ENCODE measurements around the gene PROSER2.

Gene PROSER2

DNA sequence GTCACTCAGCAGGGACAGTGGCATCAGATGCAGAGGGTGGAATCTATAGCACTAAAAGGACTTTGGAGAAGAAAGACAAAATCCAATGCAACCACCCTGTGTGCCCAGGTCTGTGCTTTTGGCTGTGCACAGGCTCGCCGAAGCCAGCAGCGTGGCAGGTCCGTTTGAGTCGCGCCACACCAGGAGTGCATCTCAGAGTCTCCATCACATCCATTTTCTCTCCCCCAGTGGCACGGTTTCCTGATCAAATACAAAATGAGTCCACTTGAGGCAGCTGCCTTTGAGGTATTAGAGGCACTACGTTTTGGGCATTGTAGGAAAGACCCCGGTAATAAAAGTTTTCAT is 23.4 kb upstream of the PROSER2 start:
- no peak for DNase-seq (ENCODE audit: low read depth)

DNA sequence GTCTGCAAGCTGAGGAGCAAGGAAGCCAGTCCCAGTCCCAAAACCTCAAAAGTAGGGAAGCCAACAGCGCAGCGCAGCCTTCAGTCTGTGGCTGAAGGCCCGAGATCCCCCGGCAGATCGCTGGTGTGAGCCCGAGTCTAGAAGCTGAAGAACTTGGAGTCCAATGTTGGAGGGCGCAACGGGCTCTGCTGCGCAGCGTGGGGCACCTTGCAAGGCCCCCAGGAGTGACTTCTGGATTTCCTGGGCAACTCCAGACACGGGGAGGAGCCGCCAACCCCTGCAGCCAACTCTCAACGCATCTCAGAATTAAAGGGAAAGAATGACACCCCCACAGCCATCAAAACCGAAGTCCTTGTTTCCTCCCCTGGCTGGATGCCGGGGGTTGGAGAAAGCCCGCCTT is 18.8 kb upstream of the PROSER2 start:
- no peak for DNase-seq (ENCODE audit: low read depth)

DNA sequence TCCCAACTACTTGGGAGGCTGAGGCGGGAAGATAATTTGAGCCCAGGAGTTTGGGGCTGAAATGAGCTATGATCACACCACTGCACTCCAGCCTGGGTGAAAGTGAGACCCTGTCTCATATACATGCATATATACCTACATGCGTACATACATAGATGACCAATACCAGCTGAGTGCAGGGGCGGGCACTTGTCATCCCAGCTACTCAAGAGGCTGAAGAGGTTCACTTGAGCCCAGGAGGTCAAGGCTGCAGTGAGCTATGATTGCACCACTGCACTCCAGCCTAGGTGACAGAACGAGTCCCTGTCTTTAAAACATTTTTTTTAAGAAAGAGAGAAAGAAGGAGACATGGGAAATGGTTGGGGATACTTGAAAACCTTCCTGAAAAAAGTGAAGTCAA is 17.4 kb upstream of the PROSER2 start:
- DNase-seq (ENCODE audit: low read depth), result no peak

DNA sequence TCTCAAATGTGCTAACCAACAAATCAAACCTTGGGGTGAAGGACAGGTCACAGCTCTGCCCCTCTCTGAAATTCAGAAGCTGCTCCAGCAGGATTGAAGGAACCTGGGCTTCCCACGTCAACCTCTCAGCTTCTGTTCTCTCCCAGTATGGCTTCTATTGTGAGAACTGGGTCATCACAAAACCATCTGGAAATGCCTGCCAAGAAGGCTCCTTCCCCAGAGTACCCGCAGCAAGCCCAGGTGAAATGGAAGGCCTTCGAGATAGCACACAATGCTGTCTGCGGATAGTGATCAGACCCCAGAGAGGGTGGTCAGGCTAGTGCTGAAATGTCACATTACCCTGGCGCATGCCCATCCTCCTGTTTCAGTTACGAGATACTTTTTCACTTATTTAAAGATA is 16.4 kb upstream of the PROSER2 start:
- no peak for DNase-seq (ENCODE audit: low read depth)

DNA sequence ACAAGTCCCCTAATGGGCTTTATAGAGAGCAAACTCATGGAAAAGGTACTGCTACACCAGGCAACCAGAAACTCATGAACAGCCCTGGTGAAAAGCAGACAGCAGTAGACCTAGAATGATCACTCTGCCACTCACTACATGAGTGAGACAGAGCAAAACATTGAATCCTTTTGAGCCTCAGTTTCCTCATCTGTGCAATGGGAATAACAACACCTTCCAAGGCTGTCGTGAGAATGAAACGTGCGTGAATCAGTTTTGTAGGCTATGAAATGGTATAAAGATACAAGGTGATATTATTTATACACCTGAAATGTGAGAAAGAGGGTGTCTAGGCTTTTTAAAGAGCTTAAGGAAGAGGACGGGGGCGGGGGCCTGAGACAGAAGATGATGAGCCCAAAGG is 14.3 kb upstream of the PROSER2 start:
- DNase-seq (ENCODE audit: low read depth), result no peak

DNA sequence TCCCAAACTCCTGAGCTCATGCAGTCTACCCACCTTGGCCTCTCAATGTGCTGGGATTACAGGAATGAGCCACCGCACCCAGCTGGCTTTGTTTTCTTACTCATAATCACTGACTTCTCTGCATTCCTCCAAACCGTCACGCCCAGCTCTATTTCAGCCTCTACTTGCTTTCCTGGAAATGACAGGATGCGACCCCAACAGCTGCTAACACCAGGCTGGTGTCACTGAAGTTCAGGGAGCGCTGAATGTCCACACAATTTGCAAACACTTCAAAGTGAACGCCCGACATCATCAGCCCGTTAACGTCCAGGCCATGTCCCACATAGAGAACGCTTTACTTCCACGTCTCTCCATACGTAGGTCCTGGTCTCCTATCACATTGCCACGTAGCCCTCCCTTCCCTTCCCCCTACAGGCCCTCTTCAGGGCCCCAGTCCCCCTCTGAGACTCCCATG is 12.8 kb upstream of the PROSER2 start:
- no peak for DNase-seq (ENCODE audit: low read depth)

DNA sequence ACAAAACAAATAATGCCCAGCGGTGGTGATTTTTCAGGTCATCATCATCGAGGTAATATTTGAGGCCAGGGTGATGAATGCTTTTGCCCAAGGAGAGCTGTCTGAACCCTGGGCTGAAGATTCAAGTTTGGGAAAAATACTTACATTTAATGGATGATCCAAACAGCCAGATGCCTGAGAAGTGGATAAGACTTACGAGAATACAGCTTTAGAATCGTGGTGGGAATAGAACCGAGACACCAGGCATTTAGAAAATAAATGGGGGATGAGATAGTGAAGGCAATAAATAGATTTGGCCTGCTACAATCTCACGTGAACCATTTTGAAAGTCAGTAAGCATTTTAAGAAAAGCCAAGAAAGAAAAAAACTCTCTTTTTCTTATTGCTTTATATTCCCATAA is 12.2 kb upstream of the PROSER2 start:
- DNase-seq (ENCODE audit: low read depth), result no peak

DNA sequence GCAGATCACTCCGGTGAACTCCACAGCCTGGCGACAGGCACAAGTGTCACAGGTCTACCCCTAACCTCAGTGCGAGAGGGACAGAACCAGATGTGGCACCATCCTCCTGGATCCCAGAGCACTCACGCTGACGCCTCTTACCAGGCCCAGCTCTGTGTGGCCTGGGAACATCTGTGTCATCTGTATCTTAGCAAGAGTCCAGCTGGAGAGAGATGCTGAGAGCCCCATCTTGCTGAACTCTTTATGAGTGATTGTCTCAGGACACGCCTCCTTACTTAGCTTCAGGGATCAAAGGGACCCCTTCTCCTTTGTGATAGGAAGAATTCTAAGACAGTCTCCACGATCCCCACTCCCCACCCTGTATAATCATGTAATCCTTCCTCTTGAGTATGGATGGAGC is 10.0 kb upstream of the PROSER2 start:
- no peak for DNase-seq (ENCODE audit: low read depth)

DNA sequence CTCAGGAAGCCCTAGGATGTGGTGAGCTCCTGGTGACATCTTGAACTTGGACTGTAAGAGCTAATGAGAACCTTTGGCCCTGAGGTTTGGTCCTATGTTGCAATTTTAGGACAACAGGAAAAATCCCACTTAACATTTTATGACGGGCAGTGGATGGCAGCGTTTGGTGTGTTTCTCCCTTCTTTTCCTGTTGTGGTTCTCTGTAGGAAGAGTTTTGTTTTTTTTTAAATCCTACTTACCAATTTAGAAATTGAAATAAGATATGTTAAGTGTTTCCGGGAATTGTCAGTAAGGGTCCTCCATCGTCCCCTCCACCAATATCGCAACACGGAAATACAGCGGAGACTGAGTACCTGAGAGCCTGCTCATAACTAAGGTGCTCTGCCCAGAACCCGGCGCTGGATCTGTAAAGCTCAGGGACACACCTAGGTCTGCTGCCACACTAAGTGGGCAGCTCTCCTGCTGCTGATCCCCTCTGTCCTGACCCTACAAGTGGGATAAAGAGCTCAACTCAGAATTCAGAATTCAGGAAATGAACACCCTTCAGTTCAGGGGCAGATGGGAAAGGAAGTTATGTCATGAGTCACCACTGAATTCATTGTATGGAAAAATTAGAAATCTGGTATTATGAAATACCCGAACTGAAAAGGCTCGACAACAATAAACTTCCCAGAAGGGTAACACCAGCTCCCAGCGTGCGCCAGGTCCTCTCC is 9.1 kb upstream of the PROSER2 start:
- no peak for DNase-seq (ENCODE audit: low read depth)

DNA sequence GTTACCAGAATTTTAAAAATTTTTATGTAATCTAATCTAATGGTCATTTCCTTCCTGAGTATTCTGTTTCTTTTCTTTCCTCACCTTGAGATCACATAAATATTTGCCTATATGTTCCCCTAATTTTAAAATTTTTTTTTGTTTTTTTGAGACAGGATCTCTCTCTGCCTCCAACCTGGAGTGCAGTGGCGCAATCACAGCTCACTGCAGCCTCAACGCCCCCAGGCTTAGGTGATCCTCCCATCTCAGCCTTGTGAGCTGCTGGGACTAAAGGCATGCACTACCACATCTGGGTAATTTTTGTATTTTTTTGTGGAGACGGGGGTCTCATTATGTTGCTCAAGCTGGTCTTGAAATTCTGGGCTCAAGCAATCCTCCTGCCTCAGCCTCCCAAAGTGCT is 4.1 kb upstream of the PROSER2 start:
- no peak for DNase-seq (ENCODE audit: low read depth)

DNA sequence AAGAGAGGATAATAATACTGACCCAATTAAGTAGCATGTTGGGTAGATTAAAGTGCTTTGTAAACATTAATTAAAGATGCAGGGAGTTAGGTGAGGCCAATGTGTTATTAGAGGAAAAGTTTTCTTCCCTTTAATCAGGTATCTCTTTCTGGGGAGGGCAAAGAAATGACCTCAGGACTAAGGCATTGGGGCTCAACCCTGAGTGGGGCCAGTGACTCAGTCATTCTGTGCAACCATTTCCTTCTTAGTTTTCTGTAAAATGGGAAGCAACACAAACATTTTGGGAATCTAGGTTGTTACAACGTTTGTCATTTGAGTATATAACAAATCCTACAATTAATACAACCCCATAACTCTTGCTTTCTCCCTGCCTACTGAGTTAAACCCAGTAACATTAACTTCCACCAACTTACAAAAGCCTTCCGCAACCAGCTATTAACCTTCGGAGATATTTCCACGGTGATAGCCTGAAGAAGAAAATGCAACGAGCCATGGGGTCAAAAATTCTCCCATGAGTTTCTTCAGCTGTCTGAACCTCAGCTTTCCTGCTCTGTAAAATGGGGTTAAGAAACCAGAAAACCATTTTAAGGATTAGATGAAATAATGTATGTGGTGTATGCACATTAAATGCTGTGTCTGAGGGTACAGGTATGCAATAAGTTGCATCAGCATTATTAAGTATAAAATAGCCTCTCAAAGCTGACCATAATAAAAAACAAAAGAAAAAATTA is 965 bp upstream of the PROSER2 start:
- DNase-seq (ENCODE audit: low read depth), result no peak

DNA sequence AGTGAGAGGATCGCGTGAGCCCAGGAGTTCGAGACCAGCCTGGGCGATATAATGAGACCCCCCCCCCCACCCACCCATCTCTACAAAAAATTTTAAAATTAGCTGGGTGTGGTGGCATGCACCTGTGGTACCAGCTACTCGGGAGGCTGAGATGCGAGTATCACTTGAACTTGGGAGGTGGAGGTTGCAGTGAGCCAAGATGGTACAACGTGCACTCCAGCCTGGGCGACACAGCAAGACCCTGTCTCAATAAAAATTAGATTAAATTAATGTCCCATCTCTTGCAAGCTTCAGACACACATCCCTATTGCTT is 391 bp upstream of the PROSER2 start:
- DNase-seq (ENCODE audit: low read depth), result no peak

DNA sequence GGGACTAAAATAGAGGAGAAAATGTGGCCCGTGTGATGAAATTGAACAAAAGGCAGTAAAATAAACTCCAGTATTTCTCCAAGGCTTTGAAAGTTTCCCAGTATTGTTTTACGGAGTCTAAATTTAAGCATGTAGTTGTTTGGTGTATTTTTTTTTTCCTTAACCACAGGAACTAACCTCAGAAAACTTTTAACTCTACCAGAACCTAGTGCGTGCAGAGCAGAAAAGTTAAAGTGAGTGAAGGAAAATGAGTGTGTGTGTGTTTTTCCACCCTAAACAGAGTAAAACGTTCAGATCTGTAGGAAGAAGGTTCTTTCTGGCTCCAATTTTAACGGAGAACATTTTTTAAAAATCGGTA is 812 bp downstream of the PROSER2 start:
- DNase-seq (ENCODE audit: low read depth), result no peak

DNA sequence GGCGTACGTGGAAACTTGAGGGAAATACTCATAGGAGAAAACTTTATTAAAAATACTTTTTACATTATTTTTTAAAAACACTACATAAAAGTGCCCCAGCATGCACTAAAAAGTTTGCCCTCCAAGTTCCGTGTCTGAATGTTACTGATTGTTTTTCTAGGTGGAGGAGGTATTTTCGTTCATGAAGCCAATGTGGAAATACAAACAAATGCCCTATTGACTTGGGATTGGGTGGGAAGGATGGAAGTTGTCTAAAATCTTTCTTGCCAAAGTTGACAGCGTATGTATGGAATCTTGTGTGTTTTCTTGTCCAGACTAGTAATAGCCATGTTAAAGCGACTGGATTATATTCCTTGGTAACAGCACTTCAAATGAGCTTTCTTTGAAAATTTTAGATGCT is 1.2 kb downstream of the PROSER2 start:
- DNase-seq (ENCODE audit: low read depth), result no peak

DNA sequence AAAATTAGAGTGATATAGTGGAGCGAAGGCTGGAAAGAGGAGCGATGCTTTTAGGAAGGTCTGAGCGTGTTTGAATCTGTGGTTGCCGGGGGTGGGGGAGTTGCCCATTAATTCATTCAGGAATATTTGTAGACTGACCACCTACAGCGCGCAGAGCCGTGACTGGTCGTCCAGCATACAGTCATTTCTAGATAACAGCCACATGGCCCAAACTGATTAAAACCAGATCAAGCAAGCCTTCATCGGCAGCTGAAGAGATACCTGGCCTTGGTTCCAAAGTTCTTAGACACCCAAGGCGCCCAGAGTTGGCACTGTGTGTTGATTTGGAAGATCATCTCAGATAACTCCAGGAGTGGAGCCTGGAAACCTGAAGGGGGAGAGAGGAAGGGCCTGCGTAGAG is 1.7 kb downstream of the PROSER2 start:
- DNase-seq (ENCODE audit: low read depth), result no peak

DNA sequence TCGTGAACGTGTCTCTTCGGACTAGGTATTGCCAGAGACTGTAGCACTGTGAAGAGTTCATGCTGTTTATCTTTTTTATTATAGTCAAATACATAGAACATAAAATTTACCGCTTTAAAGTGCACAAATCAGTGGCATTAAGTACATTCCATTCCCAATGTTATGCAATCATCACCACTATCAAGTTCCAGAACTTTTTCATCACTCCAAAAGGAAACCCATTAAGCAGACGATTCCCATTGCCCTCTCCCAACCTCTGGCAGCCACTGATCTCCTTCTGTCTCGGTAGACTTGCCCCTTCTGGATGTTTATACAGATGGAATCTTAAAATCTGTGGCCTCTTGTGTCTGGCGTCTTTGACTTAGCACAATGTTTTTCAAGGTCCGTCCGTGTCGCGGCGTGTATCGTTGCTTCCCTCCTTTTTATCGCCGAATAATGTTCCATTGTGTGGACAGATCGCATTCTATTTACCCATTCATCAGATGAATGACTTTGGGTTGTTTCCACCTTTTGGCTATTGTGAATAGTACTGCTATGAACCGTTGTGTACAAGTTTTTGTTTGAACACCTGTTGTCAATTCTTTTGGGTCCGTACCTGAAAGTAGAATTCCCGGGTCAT is 2.7 kb downstream of the PROSER2 start:
- DNase-seq (ENCODE audit: low read depth), result no peak

DNA sequence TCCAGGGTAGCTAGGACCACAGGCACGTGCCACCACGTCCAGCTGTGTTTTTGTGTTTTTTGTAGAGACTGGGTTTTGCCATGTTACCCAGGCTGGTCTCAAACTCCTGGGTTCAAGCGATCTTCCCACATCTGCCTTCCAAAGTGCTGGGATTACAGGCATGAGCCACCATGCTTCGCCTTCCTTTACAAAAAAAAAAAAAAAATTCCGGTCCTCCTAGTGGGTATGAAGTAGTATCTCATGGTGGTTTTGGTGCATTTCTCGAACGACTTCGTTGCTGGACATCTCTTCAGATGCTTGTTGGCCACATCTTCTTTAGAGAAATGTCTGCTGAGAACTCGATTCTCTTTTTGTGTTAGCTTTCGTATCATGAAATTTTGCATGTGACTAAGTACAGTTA is 3.9 kb downstream of the PROSER2 start:
- DNase-seq (ENCODE audit: low read depth), result no peak

DNA sequence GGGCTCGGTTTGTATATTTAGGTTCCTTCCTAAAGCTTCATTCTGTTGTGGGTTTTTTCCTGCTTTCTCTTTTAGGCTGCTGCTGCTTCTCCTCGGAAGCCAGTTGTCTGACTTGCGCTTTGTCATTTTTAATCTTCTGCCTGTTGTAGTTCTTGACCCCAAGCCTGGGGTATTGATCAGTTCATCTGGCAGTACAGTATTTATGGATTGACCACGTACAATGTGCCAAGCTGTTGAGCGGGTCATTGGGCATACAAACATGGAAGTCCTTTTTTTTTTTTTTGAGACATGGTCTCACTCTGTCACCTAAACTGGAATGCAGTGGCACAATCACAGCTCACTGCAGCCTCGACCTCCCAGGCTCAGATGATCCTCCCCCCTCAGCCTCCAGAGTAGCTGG is 4.3 kb downstream of the PROSER2 start:
- DNase-seq (ENCODE audit: low read depth), result no peak

DNA sequence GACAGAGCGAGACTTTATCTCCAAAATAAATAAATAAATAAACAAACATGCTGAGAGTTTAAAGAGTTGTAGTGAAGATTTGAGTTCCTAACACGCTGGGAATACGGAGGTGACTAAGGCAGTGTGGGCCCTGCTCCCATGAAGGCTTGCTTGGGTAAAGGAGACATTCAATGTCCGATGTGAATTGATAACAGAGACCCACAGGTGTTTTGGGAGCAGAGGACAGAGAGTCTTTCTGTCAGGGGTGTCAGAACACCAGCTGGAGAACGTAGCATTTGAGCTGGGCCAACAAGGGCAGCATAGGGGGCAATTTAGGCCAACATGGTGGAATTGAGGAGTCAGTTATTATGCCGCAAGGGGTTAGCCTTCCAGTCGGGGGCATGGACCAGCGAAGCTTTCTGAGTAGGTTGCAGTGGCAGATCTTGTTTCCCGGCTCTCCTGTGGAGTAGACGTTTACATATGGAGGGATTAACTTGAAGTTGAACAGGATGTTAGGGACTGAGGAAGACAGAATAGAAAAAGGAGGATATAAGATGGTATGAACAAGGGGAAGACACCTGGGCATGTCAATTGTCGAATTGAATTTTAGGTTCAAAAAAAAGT is 5.6 kb downstream of the PROSER2 start:
- no peak for DNase-seq (ENCODE audit: low read depth)

DNA sequence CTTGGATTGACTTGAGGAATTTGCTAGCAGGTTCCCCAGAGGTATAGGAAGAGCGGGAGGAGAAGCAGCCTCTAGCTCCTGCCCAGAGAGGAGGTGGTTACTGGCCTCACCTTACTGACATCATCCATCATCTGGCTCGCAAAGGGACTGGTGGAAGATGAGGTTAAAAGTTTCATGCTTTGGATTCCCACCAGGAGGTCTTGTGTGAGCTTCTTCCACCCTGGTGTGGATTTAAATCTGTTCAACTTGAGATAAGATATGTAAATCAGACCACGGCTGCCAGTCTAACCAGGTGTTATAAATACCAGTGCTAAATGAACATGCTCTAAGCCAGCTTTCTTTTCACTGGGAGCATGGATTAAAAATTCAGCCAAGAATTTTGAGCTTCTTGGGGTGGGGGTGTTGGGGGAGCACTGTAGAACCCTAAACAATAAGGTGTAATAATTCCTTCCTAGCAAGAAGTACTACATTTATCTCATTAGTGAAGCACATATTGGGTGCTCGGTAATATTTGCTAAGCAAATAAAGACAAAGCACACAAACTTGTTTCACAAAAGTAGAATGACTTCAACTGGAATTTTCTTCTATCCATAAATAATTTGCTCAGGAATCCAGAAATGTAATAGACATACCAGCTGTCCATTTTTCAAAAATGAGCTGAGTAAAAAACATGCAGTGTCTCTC is 7.8 kb downstream of the PROSER2 start:
- DNase-seq (ENCODE audit: low read depth), result no peak

DNA sequence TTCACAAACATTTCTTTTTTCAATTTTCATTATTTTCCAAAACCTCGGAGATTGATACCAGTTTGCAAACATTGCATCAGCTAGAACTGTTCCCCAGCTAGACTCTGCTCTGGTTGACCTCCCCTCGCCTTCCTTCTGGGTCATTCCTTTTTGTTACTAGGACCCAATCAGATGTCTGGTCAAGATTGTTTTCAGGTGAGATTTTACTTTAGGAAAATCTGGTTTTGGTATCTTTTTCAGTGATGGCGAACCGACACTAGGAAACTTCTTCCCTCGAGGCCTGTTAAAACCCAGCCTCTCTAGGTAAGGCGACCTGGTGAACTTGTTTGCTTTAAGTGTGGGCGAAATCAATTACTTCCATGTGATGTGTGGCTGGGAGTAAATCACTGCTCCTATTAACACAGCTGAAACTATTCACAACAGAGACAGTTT is 8.4 kb downstream of the PROSER2 start:
- DNase-seq (ENCODE audit: low read depth), result no peak

DNA sequence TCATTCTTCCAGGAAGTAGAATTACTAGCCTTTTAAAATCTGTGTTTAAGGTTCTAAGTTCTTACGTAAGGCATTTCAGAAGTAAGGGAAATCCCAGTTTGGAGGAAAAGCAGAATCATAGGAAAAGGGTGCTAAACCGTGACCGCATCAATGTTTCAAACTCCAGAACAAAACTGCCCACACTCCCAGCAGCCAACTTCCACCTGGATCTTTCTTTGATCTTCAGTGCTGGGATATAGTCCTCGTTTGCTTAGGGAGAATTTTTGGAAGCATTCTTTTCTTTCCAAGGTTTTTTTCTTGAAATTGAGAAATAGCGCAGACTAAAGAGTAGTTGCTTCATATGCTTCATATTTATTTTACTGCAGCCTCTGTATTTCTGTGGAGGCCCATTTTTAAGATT is 8.9 kb downstream of the PROSER2 start:
- no peak for DNase-seq (ENCODE audit: low read depth)

DNA sequence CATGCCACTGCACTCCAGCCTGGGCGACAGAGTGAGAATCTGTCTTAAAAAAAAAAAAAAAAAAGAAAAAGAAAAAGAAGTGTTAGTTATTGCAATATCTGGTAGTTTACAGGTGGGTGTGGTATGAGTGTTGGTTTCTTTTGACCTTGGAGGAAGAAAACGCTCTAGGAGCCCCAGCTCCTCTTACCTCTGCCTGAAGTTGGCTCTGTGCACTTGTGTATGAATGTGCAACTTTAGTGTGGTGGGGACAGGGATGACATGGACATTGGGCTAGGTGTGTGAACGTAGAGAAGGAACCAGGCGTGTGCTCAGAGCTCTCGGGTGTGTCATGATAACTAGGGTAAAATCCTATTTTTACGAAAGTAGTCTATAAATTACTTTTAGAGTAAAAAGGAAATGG is 11.9 kb downstream of the PROSER2 start:
- no peak for DNase-seq (ENCODE audit: low read depth)

Data from T follicular helper cell (primary cell).